SK-N-SH (cell line): Measurements from ENCODE around the gene BRMS1. TPM values are rescaled to one million over a fixed set of nuclear protein-coding genes. Genes with fewer than 3 reads are reported as not detected.

Experiments used
- CTCF ChIA-PET: fragments of 300-600, 350-600 bp; formaldehyde crosslinking; extraction: SDS; loops from one replicate; lab custom pipeline; 2021; lab: Yijun Ruan, JAX
- POLR2A ChIA-PET: fragments of 350-600 bp; sonication (Branson Sonifier 250); formaldehyde crosslinking; extraction: SDS; loops from one replicate; lab custom pipeline; 2020; ENCODE audit warnings: antibody characterized with exemption, inconsistent platforms; lab: Yijun Ruan, JAX
- DNase-seq: peaks from one replicate; pipeline ENCODE4 v3.0.0; 2012
- H2AFZ ChIP-seq: fragments of 200-600 bp; sonication (generic); 2 replicates; pipeline ENCODE4 v1.8.1; 2016; ENCODE audit warnings: antibody characterized with exemption, mild to moderate bottlenecking, low read depth
- H3F3A ChIP-seq: fragments of 200-600 bp; sonication (generic); replicated peaks from 2 replicates; pipeline ENCODE3; 2016; ENCODE audit warnings: antibody characterized with exemption, mild to moderate bottlenecking; ENCODE audit not compliant: insufficient read depth
- H3K27ac ChIP-seq, 2 experiments: fragments of 200-500 bp in 1 of 2; fragments of 200-600 bp in 1 of 2; sonication (Bioruptor generic) in 1 of 2; sonication (generic), shearing (Covaris generic) in 1 of 2; 2 replicates each; pipeline versions ENCODE4 v1.5.1 to v1.6.1; 2014 to 2016; ENCODE audit warnings: low read depth in 2 of 2, inconsistent platforms in 1 of 2, low read length in 1 of 2, mild to moderate bottlenecking in 1 of 2, mixed read lengths in 1 of 2
- H3K27me3 ChIP-seq: fragments of 200-600 bp; sonication (generic), shearing (Covaris generic); 2 replicates; pipeline ENCODE4 v1.6.1; 2016; ENCODE audit warnings: mixed run types; ENCODE audit not compliant: insufficient read depth
- H3K36me3 ChIP-seq, 2 experiments: fragments of 200-500 bp in 1 of 2; fragments of 200-600 bp in 1 of 2; sonication (Bioruptor generic) in 1 of 2; sonication (generic) in 1 of 2; replicated peaks in 1 of 2; 2 replicates each; pipeline versions ENCODE3 to v1.5.1; 2014 to 2016; ENCODE audit warnings: low read length in 1 of 2, mild to moderate bottlenecking in 1 of 2; ENCODE audit not compliant: insufficient read depth in 2 of 2, control insufficient read depth in 1 of 2
- H3K4me1 ChIP-seq, 2 experiments: fragments of 200-500 bp in 1 of 2; fragments of 200-600 bp in 1 of 2; sonication (Bioruptor generic) in 1 of 2; sonication (generic), shearing (Covaris generic) in 1 of 2; 2 replicates each; pipeline versions ENCODE4 v1.5.1 to v1.6.1; 2014 to 2016; ENCODE audit warnings: low read depth in 1 of 2, low read length in 1 of 2, mixed run types in 1 of 2; ENCODE audit not compliant: insufficient read depth in 2 of 2, control insufficient read depth in 1 of 2
- H3K4me2 ChIP-seq: fragments of 200-600 bp; sonication (generic), shearing (Covaris generic); 2 replicates; pipeline ENCODE4 v1.6.1; 2017; ENCODE audit warnings: mixed run types
- H3K4me3 ChIP-seq, 2 experiments: fragments of 200-500 bp in 1 of 2; fragments of 200-600 bp in 1 of 2; sonication (Bioruptor generic) in 1 of 2; sonication (generic), shearing (Covaris generic) in 1 of 2; 2 replicates each; pipeline versions ENCODE4 v1.5.1 to v1.8.1; 2014 to 2016; ENCODE audit warnings: low read depth in 2 of 2, inconsistent platforms in 1 of 2, low read length in 1 of 2, mild to moderate bottlenecking in 1 of 2, mixed read lengths in 1 of 2, moderate library complexity in 1 of 2
- H3K79me2 ChIP-seq: fragments of 200-600 bp; sonication (generic); 2 replicates; pipeline ENCODE4 v1.8.1; 2017; ENCODE audit warnings: mild to moderate bottlenecking; ENCODE audit not compliant: insufficient read depth
- H3K9ac ChIP-seq: fragments of 200-600 bp; sonication (generic); 2 replicates; pipeline ENCODE4 v1.6.1; 2017; ENCODE audit warnings: mixed run types
- H3K9me2 ChIP-seq: fragments of 200-600 bp; sonication (generic); 2 replicates; pipeline ENCODE4 v1.6.1; 2017; ENCODE audit warnings: mixed run types
- H3K9me3 ChIP-seq: fragments of 200-600 bp; sonication (generic); 2 replicates; pipeline ENCODE4 v1.6.1; 2017; ENCODE audit warnings: mixed run types, mild to moderate bottlenecking, moderate library complexity
- H4K20me1 ChIP-seq: fragments of 200-600 bp; sonication (generic); 2 replicates; pipeline ENCODE4 v1.6.1; 2017; ENCODE audit warnings: mild to moderate bottlenecking, mixed run types; ENCODE audit not compliant: insufficient read depth
- FOSL2 ChIP-seq: IDR thresholded peaks from 2 replicates; pipeline ENCODE4 v1.4.0; 2012; ENCODE audit warnings: low read depth, mild to moderate bottlenecking, moderate library complexity, borderline replicate concordance
- IRF3 ChIP-seq: fragments of 150-350 bp; IDR thresholded peaks from 2 replicates; pipeline ENCODE4 v1.6.1; 2016; ENCODE audit warnings: mild to moderate bottlenecking, low read depth, low read length
- NRF1 ChIP-seq: IDR thresholded peaks from 2 replicates; pipeline ENCODE4 v1.6.1; 2012; ENCODE audit warnings: low read depth, mild to moderate bottlenecking, low read length
- RFX5 ChIP-seq: IDR thresholded peaks from 2 replicates; pipeline ENCODE4 v1.6.1; 2012; ENCODE audit warnings: mild to moderate bottlenecking, improper control_type of control experiment, low read length
- RXRA ChIP-seq: IDR thresholded peaks from 2 replicates; pipeline ENCODE4 v1.4.0; 2012; ENCODE audit warnings: low read depth, mild to moderate bottlenecking, borderline replicate concordance
- SIN3A ChIP-seq: IDR thresholded peaks from 2 replicates; pipeline ENCODE4 v1.6.1; 2012; ENCODE audit warnings: low read depth, mild to moderate bottlenecking, low read length, moderate library complexity, borderline replicate concordance
- TAF1 ChIP-seq: IDR thresholded peaks from 2 replicates; pipeline ENCODE4 v1.6.1; 2012; ENCODE audit warnings: low read depth, mild to moderate bottlenecking, low read length, moderate library complexity, borderline replicate concordance
- TCF12 ChIP-seq: IDR thresholded peaks from 2 replicates; pipeline ENCODE4 v1.4.0; 2012
- USF1 ChIP-seq: IDR thresholded peaks from 2 replicates; pipeline ENCODE4 v1.4.0; 2012; ENCODE audit warnings: low read depth, borderline replicate concordance
- YY1 ChIP-seq: IDR thresholded peaks from 2 replicates; pipeline ENCODE4 v1.4.0; 2012; ENCODE audit warnings: low read depth, mild to moderate bottlenecking
- ZBTB33 ChIP-seq: IDR thresholded peaks from 2 replicates; pipeline ENCODE4 v1.4.0; 2012; ENCODE audit warnings: low read depth, borderline replicate concordance
- WGBS: methylation state at CpG from one replicate; pipeline ENCODE4 v1.1.6; 2017; ENCODE audit warnings: low lambda C conversion rate; 5-methylcytosine and 5-hydroxymethylcytosine counted together
- polyA plus RNA-seq, 3 experiments: library from polyadenylated mRNA; depleted of rRNA; stranded (reverse); fragments of >200 nt; gene quantifications; 2 replicates each; pipeline ENCODE4 v1.2.3, GENCODE V29; 2012

The BRMS1 gene
- polyA plus RNA-seq, 1 of the 3 experiments (the other 2 are of a cell fraction) = 70.0 TPM

DNA sequence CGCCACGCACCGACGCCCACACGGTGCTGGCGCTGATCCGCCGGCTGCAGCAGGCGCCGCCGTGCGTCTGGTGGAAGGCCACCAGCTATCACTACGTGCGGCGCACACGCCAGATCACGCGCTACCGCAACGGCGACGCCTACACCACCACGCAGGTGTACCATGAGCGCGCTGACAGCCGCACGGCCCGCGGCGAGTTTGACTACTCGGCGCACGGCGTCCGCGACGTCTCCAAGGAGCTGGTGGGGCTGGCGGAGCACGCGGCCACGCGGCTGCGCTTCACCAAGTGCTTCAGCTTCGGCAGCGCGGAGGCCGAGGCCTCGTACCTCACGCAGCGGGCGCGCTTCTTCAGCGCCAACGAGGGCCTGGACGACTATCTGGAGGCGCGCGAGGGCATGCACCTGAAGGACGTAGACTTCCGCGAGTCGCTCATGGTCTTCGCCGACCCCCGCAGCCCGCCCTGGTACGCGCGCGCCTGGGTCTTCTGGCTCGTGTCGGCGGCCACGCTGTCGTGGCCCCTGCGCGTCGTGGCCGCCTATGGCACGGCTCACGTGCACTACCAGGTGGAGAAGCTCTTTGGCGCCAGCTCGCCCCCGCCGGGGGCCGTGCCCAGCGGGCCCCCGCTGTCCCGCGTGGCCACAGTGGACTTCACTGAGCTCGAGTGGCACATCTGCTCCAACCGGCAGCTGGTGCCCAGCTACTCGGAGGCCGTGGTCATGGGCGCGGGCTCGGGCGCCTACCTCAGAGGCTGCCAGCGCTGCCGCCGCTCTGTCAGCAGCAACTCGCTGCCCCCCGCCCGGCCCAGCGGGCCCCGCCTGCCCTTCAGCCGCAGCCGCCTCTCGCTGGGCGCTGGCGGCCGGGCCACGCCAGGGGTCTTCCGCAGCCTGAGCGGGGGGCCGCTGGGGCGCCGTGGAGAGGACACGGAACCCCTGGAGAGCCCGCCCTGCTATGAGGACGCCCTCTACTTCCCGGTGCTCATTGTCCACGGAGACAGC lies 50.0 kb downstream of the BRMS1 start:
- POLR2A ChIA-PET = no interaction called here
- no peaks in the 10 kb centered on the region for H3K27me3 ChIP-seq
- H3K36me3 ChIP-seq = no peaks in the 10 kb centered on the region
- no peak overlapping the region for H3K4me2 ChIP-seq
- no peaks in the 10 kb centered on the region for H3K9me3 ChIP-seq
- H3K4me1 ChIP-seq = peaks cover 4 to 15% of the 10 kb centered on the region in 2 experiments; a peak in 2 of 4 replicates
- H3F3A ChIP-seq = peaks cover 3% of the 10 kb centered on the region
- H2AFZ ChIP-seq = no peak overlapping the region
- no peak overlapping the region for H3K27ac ChIP-seq
- 93% methylated on average over 107 of the region's 123 CpGs for WGBS
- H3K79me2 ChIP-seq = no peaks in the 10 kb centered on the region
- no peak for TF ChIP-seq SIN3A
- no peak for TF ChIP-seq RXRA
- no peak for TF ChIP-seq USF1
- TF ChIP-seq ZBTB33 = no peak
- TF ChIP-seq NRF1 = no peak
- no peak for TF ChIP-seq IRF3
- TF ChIP-seq RFX5 = no peak
- TF ChIP-seq FOSL2 = no peak
- no peak for TF ChIP-seq TCF12
- no peak for TF ChIP-seq YY1
- TF ChIP-seq TAF1 = no peak
- no peaks in the 10 kb centered on the region for H4K20me1 ChIP-seq
- H3K9me2 ChIP-seq = no peaks in the 10 kb centered on the region
- DNase-seq = no peak
- no peak overlapping the region for H3K9ac ChIP-seq
- CTCF ChIA-PET = interaction anchor here (0.7 to 2.3 kb wide), 3 partner anchors 16 to 72 kb away, joined by 3 to 11 read pairs (median 3); no protein-coding TSS in a partner anchor
- no peak overlapping the region for H3K4me3 ChIP-seq
